ENCODE results near the gene ACTR1B. TPM values are rescaled to one million over a fixed set of nuclear protein-coding genes. Genes with fewer than 3 reads are reported as not detected.

The ACTR1B gene
- total RNA-seq, 6 experiments from 2014 or later, result 32.3 to 44.4 (median 35.1) TPM

DNA sequence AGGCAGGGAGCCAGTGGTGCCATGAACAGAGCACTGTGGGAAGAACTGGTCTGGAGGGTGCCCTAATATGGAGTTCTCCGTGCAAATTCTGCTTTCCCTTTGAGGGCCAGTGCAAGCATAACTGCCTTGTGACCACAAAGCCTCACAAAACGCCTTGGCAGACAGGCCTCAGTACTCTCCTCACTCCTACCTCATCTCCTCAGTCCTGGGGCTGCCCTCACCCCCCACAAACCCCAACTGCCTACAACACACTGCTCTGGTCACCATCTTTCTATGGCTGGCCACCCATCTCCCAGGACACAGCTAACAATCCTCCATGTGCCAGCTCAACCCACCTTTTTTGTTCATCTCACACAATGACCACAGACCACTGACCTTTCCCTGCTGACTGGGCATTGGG is 9.1 kb downstream of the ACTR1B start:
- Histone ChIP-seq H3K9me3 (no peaks in the 10 kb centered on the region), H3K36me3 (peaks cover 0 to 15% (median under 1%) of the 10 kb centered on the region in 4 donors), H3K27ac (no peak overlapping the region), H3K4me1 (no peaks in the 10 kb centered on the region), H3K4me3 (no peak overlapping the region), H3K27me3 (no peaks in the 10 kb centered on the region)
- ATAC-seq, result no peak
- intact Hi-C loops (cut with DNase I), result no loop called here
- no peak for TF ChIP-seq POLR2A (IDR thresholded peaks at IDR 0.05)
- TF ChIP-seq, protein P1, sequence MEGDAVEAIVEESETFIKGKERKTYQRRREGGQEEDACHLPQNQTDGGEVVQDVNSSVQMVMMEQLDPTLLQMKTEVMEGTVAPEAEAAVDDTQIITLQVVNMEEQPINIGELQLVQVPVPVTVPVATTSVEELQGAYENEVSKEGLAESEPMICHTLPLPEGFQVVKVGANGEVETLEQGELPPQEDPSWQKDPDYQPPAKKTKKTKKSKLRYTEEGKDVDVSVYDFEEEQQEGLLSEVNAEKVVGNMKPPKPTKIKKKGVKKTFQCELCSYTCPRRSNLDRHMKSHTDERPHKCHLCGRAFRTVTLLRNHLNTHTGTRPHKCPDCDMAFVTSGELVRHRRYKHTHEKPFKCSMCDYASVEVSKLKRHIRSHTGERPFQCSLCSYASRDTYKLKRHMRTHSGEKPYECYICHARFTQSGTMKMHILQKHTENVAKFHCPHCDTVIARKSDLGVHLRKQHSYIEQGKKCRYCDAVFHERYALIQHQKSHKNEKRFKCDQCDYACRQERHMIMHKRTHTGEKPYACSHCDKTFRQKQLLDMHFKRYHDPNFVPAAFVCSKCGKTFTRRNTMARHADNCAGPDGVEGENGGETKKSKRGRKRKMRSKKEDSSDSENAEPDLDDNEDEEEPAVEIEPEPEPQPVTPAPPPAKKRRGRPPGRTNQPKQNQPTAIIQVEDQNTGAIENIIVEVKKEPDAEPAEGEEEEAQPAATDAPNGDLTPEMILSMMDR (IDR thresholded peaks at IDR 0.05), result no peak
- DNase-seq, result no peak
- WGBS (ENCODE audit: insufficient coverage, low coverage, low lambda C conversion rate, missing lambda C conversion rate), result no CpG with 5 or more reads among the region's 2 CpGs

DNA sequence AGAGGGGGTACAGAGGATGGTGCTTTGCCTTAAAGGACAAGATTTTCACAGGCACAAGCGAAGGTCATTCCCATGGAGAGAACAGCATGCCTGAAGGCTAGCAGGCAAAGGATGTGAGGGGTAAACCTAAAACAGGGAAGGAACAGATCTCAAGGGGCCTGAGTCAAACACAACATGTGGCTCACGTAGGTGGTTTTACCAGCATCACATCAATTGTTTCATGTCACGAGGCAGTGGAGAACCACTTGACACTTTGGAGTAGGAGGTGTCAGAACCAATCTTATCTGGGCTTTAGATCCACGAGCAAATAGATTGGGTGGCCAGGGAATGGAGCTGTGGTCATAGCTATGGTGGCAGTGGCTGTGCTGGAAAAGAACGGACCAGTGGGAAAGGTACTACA is 9.5 kb downstream of the ACTR1B start:
- ATAC-seq (no peak), DNase-seq (no peak)
- no peak overlapping the region for H3K27ac ChIP-seq
- H3K27me3 ChIP-seq, result no peaks in the 10 kb centered on the region
- H3K36me3 ChIP-seq, result peaks cover 0 to 15% (median under 1%) of the 10 kb centered on the region in 4 donors
- no peaks in the 10 kb centered on the region for H3K4me1 ChIP-seq
- 67% methylated on average over 4 of the region's 5 CpGs for WGBS (ENCODE audit: insufficient coverage, low coverage, low lambda C conversion rate, missing lambda C conversion rate)
- H3K9me3 ChIP-seq, result no peaks in the 10 kb centered on the region
- TF ChIP-seq POLR2A (IDR thresholded peaks at IDR 0.05), result no peak
- TF ChIP-seq, protein P1 (IDR thresholded peaks at IDR 0.05), result no peak
- intact Hi-C loops (cut with DNase I), result no loop called here
- H3K4me3 ChIP-seq, result no peak overlapping the region

DNA sequence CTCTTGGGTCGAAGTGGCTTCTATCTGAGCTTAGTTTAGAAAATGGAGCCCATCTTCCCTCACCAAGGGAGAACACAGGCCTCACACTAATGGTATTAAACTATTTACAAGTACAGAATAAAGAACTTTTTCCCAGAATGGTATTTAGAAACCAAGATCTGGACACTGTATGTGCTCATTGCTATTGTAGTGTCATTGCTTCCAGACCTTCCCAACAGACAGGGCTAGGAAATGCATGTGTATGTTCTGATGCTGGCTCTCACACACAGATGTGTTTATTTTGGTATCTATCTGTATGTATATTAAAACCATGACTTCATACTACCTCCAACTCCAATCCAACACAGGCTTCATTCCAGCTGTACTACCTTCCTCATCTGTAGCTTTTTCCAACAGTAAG is 10.0 kb downstream of the ACTR1B start:
- no peaks in the 10 kb centered on the region for H3K4me1 ChIP-seq
- DNase-seq (no peak), ATAC-seq (no peak)
- H3K4me3 ChIP-seq, result no peak overlapping the region
- H3K9me3 ChIP-seq, result no peaks in the 10 kb centered on the region
- no peak overlapping the region for H3K27ac ChIP-seq
- peaks cover 0 to 18% (median 2%) of the 10 kb centered on the region in 4 donors for H3K36me3 ChIP-seq
- H3K27me3 ChIP-seq, result no peaks in the 10 kb centered on the region
- intact Hi-C loops (cut with DNase I), result no loop called here
- 88% methylated on average over 1 of the region's 1 CpG for WGBS (ENCODE audit: insufficient coverage, low coverage, low lambda C conversion rate, missing lambda C conversion rate)
- TF ChIP-seq, protein P1 (IDR thresholded peaks at IDR 0.05), result no peak
- TF ChIP-seq POLR2A (IDR thresholded peaks at IDR 0.05), result no peak

DNA sequence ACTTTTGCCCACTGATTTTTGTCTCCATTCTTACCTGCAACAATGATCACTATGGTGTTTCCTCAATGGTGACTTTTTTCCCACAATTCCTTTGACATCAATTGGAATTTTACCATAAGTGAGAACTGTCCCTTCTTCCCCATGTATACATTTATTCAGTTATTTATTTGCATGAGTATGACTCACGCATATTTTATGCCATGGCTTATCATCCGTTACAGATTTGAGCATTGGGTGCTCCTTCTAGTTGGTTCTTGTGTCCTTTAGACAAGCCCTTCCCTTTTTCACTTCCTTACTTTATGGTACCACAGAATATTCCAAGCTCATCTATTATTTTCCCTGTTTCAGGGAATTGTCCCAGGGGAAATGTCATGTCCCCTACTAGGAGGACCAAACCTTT is 10.4 kb downstream of the ACTR1B start:
- H3K27ac ChIP-seq, result no peak overlapping the region
- H3K4me3 ChIP-seq, result no peak overlapping the region
- ATAC-seq, result no peak
- H3K4me1 ChIP-seq, result no peaks in the 10 kb centered on the region
- TF ChIP-seq POLR2A (IDR thresholded peaks at IDR 0.05), result no peak
- TF ChIP-seq, protein P1 (IDR thresholded peaks at IDR 0.05), result no peak
- peaks cover 0 to 19% (median 5%) of the 10 kb centered on the region in 4 donors for H3K36me3 ChIP-seq
- no peak for DNase-seq
- H3K27me3 ChIP-seq, result no peaks in the 10 kb centered on the region
- 92% methylated on average over 2 of the region's 2 CpGs for WGBS (ENCODE audit: insufficient coverage, low coverage, low lambda C conversion rate, missing lambda C conversion rate)
- no peaks in the 10 kb centered on the region for H3K9me3 ChIP-seq
- intact Hi-C loops (cut with DNase I), result no loop called here

DNA sequence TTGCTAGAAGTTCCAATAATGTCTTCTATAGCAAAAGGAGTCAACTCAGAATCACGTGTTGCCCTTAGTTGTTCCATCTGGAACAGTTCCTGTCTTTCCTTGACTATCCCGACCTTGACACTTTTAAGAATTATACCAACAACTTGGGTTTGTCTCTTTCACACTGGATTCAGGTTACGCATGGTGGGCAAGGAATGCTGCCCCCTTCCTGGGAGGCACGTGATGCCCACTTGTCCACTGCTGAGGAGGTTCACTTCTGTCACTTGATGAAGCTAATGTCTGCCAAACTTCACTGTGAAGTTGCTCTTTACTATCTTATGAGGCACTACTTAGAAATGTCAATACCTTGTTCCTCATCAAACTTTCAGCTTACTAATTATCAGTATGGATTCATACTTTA is 12.7 kb downstream of the ACTR1B start:
- H3K9me3 ChIP-seq, result no peaks in the 10 kb centered on the region
- peaks cover 0 to 7% (median 0%) of the 10 kb centered on the region in 4 donors for H3K4me1 ChIP-seq
- intact Hi-C loops (cut with DNase I), result no loop called here
- H3K27ac ChIP-seq, result no peak overlapping the region
- 76% methylated on average over 4 of the region's 4 CpGs for WGBS (ENCODE audit: insufficient coverage, low coverage, low lambda C conversion rate, missing lambda C conversion rate)
- no peak for DNase-seq
- H3K27me3 ChIP-seq, result no peaks in the 10 kb centered on the region
- ATAC-seq, result no peak
- H3K4me3 ChIP-seq, result no peak overlapping the region
- H3K36me3 ChIP-seq, result peaks cover 0 to 22% (median 13%) of the 10 kb centered on the region in 4 donors
- TF ChIP-seq POLR2A (IDR thresholded peaks at IDR 0.05), result no peak
- TF ChIP-seq, protein P1 (IDR thresholded peaks at IDR 0.05), result no peak

Data from right lobe of liver (tissue), 6 donors.